Activated naive CD4-positive, alpha-beta T cell treated with Interleukin-2 at 50 U/mL for 16 hours (primary cell): ENCODE data around the gene FAM110A.
"Not testable (repeated sequence)": the region's sequence is repeated elsewhere in the genome, so short reads cannot be mapped to it uniquely, and the experiment has no call there.

Source experiments
- DNase-seq: peaks from one replicate; pipeline ENCODE4 v3.0.0-alpha.2; 2020

The FAM110A gene

GRCh38 chr20:845226-845868 is 11.8 kb downstream of the FAM110A start:
- no peak for DNase-seq

GRCh38 chr20:845941-846893 is 12.7 kb downstream of the FAM110A start:
- DNase-seq = no peak

GRCh38 chr20:846894-847278 is 13.4 kb downstream of the FAM110A start:
- DNase-seq = peak; percentile 53

GRCh38 chr20:848193-848592 is 14.7 kb downstream of the FAM110A start:
- no peak for DNase-seq

GRCh38 chr20:848731-849130 is 15.2 kb downstream of the FAM110A start:
- not testable (repeated sequence) for DNase-seq

GRCh38 chr20:853406-853996 is 20.0 kb downstream of the FAM110A start:
- no peak for DNase-seq

- DNase-seq = no peak
Measured at GRCh38 chr20:854601-855000, 21.1 kb downstream of the FAM110A start.

- DNase-seq = no peak
Measured at GRCh38 chr20:855466-856360, 22.2 kb downstream of the FAM110A start.

- DNase-seq = peak; percentile 61
Measured at GRCh38 chr20:856361-856775, 22.9 kb downstream of the FAM110A start.

GRCh38 chr20:858011-858410 is 24.5 kb downstream of the FAM110A start:
- no peak for DNase-seq

GRCh38 chr20:859751-860231 is 26.3 kb downstream of the FAM110A start:
- no peak for DNase-seq

- no peak for DNase-seq
Measured at GRCh38 chr20:860891-861290, 27.4 kb downstream of the FAM110A start.

GRCh38 chr20:865440-865839 is 31.9 kb downstream of the FAM110A start:
- DNase-seq = no peak

- DNase-seq = no peak
Measured at GRCh38 chr20:868279-868678, 34.8 kb downstream of the FAM110A start.

GRCh38 chr20:869606-870005 is 36.1 kb downstream of the FAM110A start:
- no peak for DNase-seq

GRCh38 chr20:870758-871157 is 37.2 kb downstream of the FAM110A start:
- DNase-seq = no peak

GRCh38 chr20:871436-871835 is 37.9 kb downstream of the FAM110A start:
- no peak for DNase-seq

- DNase-seq = no peak
Measured at GRCh38 chr20:871948-872347, 38.4 kb downstream of the FAM110A start.

- no peak for DNase-seq
Measured at GRCh38 chr20:872855-873520, 39.5 kb downstream of the FAM110A start.

- DNase-seq = no peak
Measured at GRCh38 chr20:873875-874607, 40.5 kb downstream of the FAM110A start.

GRCh38 chr20:875115-875514 is 41.6 kb downstream of the FAM110A start:
- no peak for DNase-seq
